PC-3 (cell line): Measurements from ENCODE around the gene TMEM164. TPM values are rescaled to one million over a fixed set of nuclear protein-coding genes. Genes with fewer than 3 reads are reported as not detected.
A peak's percentile ranks its signal among the peaks of the same experiment; 100 is the strongest.

Experiments used
- ATAC-seq: fragments of 200-7000 bp; cut with Tn5 transposase; 2 replicates; pipeline ENCODE4 v1.9.1; 2020; ENCODE audit warnings: mild to moderate bottlenecking, moderate library complexity
- BruUV-seq: library from RNA; stranded (reverse); fragments of 400-500 nt; replicated peaks from 2 replicates; lab custom pipeline; 2021; lab: Mats Ljungman, UMichigan
- CTCF ChIA-PET: fragments of 300-600 bp; sonication (Branson Sonifier 250); formaldehyde crosslinking; loops from one replicate; lab custom pipeline; 2022; ENCODE audit warnings: antibody characterized with exemption; lab: Charles Lee
- POLR2A ChIA-PET: fragments of 300-600 bp; sonication (Branson Sonifier 250); formaldehyde crosslinking; loops from one replicate; lab custom pipeline; 2022; ENCODE audit warnings: antibody characterized with exemption; ENCODE audit not compliant: unreplicated experiment; lab: Charles Lee
- DNase-seq: peaks from one replicate; pipeline ENCODE4 v3.0.0-alpha.2; 2015
- H2AFZ ChIP-seq: fragments of 300-600 bp; sonication (generic); 2 replicates; pipeline ENCODE4 v1.6.0; 2016; ENCODE audit warnings: antibody characterized with exemption, low read length
- H3F3A ChIP-seq: fragments of 300-600 bp; sonication (generic); one replicate; pipeline ENCODE4 v1.6.0; 2017; ENCODE audit warnings: antibody characterized with exemption, low read length, control low read depth, mild to moderate bottlenecking; ENCODE audit not compliant: unreplicated experiment
- H3K27ac ChIP-seq: fragments of 300-600 bp; sonication (generic); 2 replicates; pipeline ENCODE4 v1.5.1; 2016; ENCODE audit warnings: mild to moderate bottlenecking, low read length
- H3K27me3 ChIP-seq: fragments of 300-600 bp; sonication (generic); 2 replicates; pipeline ENCODE4 v1.6.1; 2016; ENCODE audit warnings: low read length, mixed read lengths
- H3K36me3 ChIP-seq: fragments of 300-600 bp; sonication (generic); 2 replicates; pipeline ENCODE4 v1.6.1; 2016; ENCODE audit warnings: low read depth, mixed run types, low read length, mixed read lengths
- H3K4me1 ChIP-seq: fragments of 300-600 bp; sonication (generic); 2 replicates; pipeline ENCODE4 v1.5.1; 2016; ENCODE audit warnings: low read length; ENCODE audit not compliant: insufficient read depth
- H3K4me2 ChIP-seq: fragments of 300-600 bp; sonication (generic); 2 replicates; pipeline ENCODE4 v1.6.0; 2016; ENCODE audit warnings: low read length
- H3K4me3 ChIP-seq: fragments of 300-600 bp; sonication (generic); 2 replicates; pipeline ENCODE4 v1.5.1; 2016; ENCODE audit warnings: mild to moderate bottlenecking, low read length, mixed read lengths
- H3K79me2 ChIP-seq: fragments of 300-600 bp; sonication (generic); 2 replicates; pipeline ENCODE4 v1.6.1; 2017; ENCODE audit warnings: low read length, mixed read lengths
- H3K9ac ChIP-seq: fragments of 300-600 bp; sonication (generic); 2 replicates; pipeline ENCODE4 v1.6.0; 2016; ENCODE audit warnings: mild to moderate bottlenecking, low read length
- H3K9me2 ChIP-seq: fragments of 300-600 bp; sonication (generic); replicated peaks from 2 replicates; pipeline ENCODE4 v1.6.1; 2016; ENCODE audit warnings: mixed run types, low read length, mixed read lengths
- H3K9me3 ChIP-seq: fragments of 300-600 bp; sonication (generic); 2 replicates; pipeline ENCODE4 v1.6.1; 2016; ENCODE audit warnings: low read length, mixed read lengths
- H4K20me1 ChIP-seq: fragments of 300-600 bp; sonication (generic); 2 replicates; pipeline ENCODE4 v1.6.1; 2016; ENCODE audit warnings: low read length, mixed read lengths
- EZH2 ChIP-seq: fragments of 300-600 bp; sonication (generic); IDR thresholded peaks from one replicate; pipeline ENCODE4 v1.6.1; 2017; ENCODE audit warnings: antibody characterized with exemption, mild to moderate bottlenecking, low read length; ENCODE audit not compliant: unreplicated experiment
- EZH2phosphoT487 ChIP-seq: fragments of 300-600 bp; sonication (generic); IDR thresholded peaks from 2 replicates; pipeline ENCODE4 v1.6.1; 2018; ENCODE audit warnings: mild to moderate bottlenecking, antibody characterized with exemption, low read length, borderline replicate concordance
- intact Hi-C: fragments of 100-400 bp; cut with micrococcal nuclease; formaldehyde crosslinking; loops from 2 replicates; pipeline ENCODE4 v1.9.0; 2023
- total RNA-seq: library from RNA; depleted of rRNA; stranded (reverse); fragments of >200 nt; gene quantifications from 2 replicates; pipeline ENCODE4 v1.2.3, GENCODE V29; 2014
- TF ChIP-seq, protein P1 (sequence below): fragments of 300-600 bp; sonication (generic); conservative IDR thresholded peaks from 2 replicates; pipeline ENCODE4 v1.5.1; 2017; ENCODE audit warnings: antibody characterized with exemption, low read depth, mild to moderate bottlenecking, low read length

The TMEM164 gene
- total RNA-seq, 1 experiment from 2014 or later, result 26.6 TPM

GRCh38 chrX:110004731-110005369 is 1.9 kb downstream of the TMEM164 start:
- H3K9ac ChIP-seq, result no peak overlapping the region
- POLR2A ChIA-PET, result no interaction called here
- intact Hi-C loops, result loop anchor here (1.0 to 10.0 kb wide), 4 partner anchors 22 to 410 kb away; no protein-coding TSS in a partner anchor

DNA sequence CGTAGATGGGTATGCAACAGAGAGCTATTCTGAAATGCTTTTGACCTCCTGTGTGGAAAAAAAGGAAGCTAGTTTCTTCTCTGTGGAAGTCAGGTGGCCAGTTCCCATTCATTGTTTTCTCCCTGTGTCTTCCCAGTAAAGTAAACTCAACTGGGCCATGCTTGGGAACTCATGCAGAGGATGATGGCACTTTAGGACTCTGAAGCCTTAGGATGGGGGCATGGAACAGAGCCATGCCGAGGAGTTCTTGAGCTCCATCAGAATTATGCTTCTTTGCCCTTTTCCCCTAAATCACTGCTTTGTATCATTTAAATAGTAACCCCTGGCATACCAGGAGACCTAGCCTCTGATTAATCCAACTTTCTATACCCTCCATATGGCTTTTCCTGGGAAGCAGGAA is 3.2 kb downstream of the TMEM164 start:
- no peaks in the 10 kb centered on the region for H3F3A ChIP-seq
- no peak overlapping the region for H3K4me2 ChIP-seq
- CTCF ChIA-PET, result no interaction called here
- no peak overlapping the region for H3K4me3 ChIP-seq
- H3K36me3 ChIP-seq, result no peaks in the 10 kb centered on the region
- peaks cover 49% of the 10 kb centered on the region for H3K79me2 ChIP-seq
- no peaks in the 10 kb centered on the region for H3K9me2 ChIP-seq
- H3K9ac ChIP-seq, result no peak overlapping the region
- no peak overlapping the region for H2AFZ ChIP-seq
- DNase-seq, result no peak
- peaks cover 31% of the 10 kb centered on the region for H3K4me1 ChIP-seq
- BruUV-seq, result no TSS peak
- no peaks in the 10 kb centered on the region for H3K27me3 ChIP-seq
- no peaks in the 10 kb centered on the region for H3K9me3 ChIP-seq
- H3K27ac ChIP-seq, result no peak overlapping the region
- no peaks in the 10 kb centered on the region for H4K20me1 ChIP-seq
- ATAC-seq, result no peak
- POLR2A ChIA-PET, result no interaction called here
- intact Hi-C loops, result loop anchor here (10.0 kb wide), 1 partner anchor 409 kb away; no protein-coding TSS in a partner anchor
- TF ChIP-seq EZH2 (no peak), EZH2phosphoT487 (no peak)
- TF ChIP-seq, protein P1, sequence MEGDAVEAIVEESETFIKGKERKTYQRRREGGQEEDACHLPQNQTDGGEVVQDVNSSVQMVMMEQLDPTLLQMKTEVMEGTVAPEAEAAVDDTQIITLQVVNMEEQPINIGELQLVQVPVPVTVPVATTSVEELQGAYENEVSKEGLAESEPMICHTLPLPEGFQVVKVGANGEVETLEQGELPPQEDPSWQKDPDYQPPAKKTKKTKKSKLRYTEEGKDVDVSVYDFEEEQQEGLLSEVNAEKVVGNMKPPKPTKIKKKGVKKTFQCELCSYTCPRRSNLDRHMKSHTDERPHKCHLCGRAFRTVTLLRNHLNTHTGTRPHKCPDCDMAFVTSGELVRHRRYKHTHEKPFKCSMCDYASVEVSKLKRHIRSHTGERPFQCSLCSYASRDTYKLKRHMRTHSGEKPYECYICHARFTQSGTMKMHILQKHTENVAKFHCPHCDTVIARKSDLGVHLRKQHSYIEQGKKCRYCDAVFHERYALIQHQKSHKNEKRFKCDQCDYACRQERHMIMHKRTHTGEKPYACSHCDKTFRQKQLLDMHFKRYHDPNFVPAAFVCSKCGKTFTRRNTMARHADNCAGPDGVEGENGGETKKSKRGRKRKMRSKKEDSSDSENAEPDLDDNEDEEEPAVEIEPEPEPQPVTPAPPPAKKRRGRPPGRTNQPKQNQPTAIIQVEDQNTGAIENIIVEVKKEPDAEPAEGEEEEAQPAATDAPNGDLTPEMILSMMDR, result no peak

More at GRCh38 chrX:110004731-110005369, 1.9 kb downstream of the TMEM164 start:
- CTCF ChIA-PET, result interaction anchor here (1.7 kb wide), 1 partner anchor 21 kb away, joined by 5 read pairs; no protein-coding TSS in a partner anchor
- ATAC-seq (no peak), DNase-seq (no peak)
- no peaks in the 10 kb centered on the region for H3K27me3 ChIP-seq
- H3F3A ChIP-seq, result no peaks in the 10 kb centered on the region
- TF ChIP-seq EZH2, result no peak
- TF ChIP-seq, protein P1, result no peak
- peak overlapping the region; percentile 92; the same call in 1 of the 2 replicates for H3K4me3 ChIP-seq
- no peaks in the 10 kb centered on the region for H3K36me3 ChIP-seq
- H3K9me3 ChIP-seq, result no peaks in the 10 kb centered on the region
- H3K4me1 ChIP-seq, result peaks cover 31% of the 10 kb centered on the region
- H3K4me2 ChIP-seq, result peak overlapping the region; percentile 98
- BruUV-seq, result no TSS peak
- peaks cover 49% of the 10 kb centered on the region for H3K79me2 ChIP-seq
- H3K9me2 ChIP-seq, result no peaks in the 10 kb centered on the region
- no peak overlapping the region for H3K27ac ChIP-seq
- H4K20me1 ChIP-seq, result no peaks in the 10 kb centered on the region
- no peak overlapping the region for H2AFZ ChIP-seq

DNA sequence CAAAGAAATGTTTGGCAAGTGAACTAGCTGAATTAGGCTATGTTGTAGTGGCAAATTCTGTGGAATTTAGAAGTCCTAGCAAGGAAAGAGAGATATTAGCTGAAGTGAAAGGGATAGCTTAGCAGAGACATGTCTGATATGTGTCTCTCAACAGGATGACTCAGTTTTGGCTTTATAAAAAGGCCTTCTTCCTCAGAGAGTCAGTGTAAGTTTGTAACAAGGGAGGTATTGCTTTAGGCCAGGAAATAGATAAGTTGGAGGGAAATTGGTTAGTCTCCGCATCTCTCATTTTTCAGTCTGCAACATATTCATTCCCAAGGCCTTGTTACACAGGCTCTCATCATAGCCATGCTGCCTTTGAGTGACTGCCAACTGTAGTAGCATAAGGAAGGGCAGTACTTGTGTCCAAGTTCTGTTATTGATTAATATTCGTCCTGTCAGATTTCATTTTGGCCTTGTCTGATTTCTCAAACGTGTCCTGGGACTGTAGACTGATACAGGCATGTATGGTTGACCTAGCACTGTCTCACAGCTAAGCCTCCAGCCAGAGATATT is 4.0 kb downstream of the TMEM164 start:
- Histone ChIP-seq H3K27ac (no peak overlapping the region), H3F3A (no peaks in the 10 kb centered on the region), H3K9me3 (no peaks in the 10 kb centered on the region), H3K9me2 (no peaks in the 10 kb centered on the region), H4K20me1 (no peaks in the 10 kb centered on the region), H3K4me1 (peaks cover 28% of the 10 kb centered on the region), H3K79me2 (peaks cover 49% of the 10 kb centered on the region), H3K9ac (no peak overlapping the region), H2AFZ (no peak overlapping the region), H3K4me3 (no peak overlapping the region), H3K36me3 (no peaks in the 10 kb centered on the region), H3K4me2 (no peak overlapping the region; the same call in 1 of the 2 replicates), H3K27me3 (no peaks in the 10 kb centered on the region)
- ChIA-PET POLR2A (no interaction called here), CTCF (no interaction called here)
- DNase-seq (peak; percentile 26), ATAC-seq (no peak)
- TF ChIP-seq EZH2phosphoT487, result no peak
- TF ChIP-seq EZH2, result no peak
- TF ChIP-seq, protein P1, result no peak
- intact Hi-C loops, result loop anchor here (10.0 kb wide), 1 partner anchor 408 kb away; no protein-coding TSS in a partner anchor
- BruUV-seq, result no TSS peak
